KOPT-K1 (cell line): ENCODE results near the gene RNF166.
A peak's percentile ranks its signal among the peaks of the same experiment; 100 is the strongest.

Source experiments
- H3K27ac ChIP-seq: fragments of 200-600 bp; sonication (generic); 2 replicates; pipeline ENCODE4 v1.5.1; 2016; ENCODE audit warnings: antibody characterized with exemption, mild to moderate bottlenecking, low read depth, low read length; ENCODE audit not compliant: poor library complexity, severe bottlenecking
- H3K36me3 ChIP-seq: fragments of 200-600 bp; sonication (generic); 2 replicates; pipeline ENCODE4 v1.5.1; 2017; ENCODE audit warnings: antibody characterized with exemption, mild to moderate bottlenecking, low read length, moderate library complexity; ENCODE audit not compliant: insufficient read depth
- H3K9me3 ChIP-seq: fragments of 200-600 bp; sonication (generic); 2 replicates; pipeline ENCODE4 v1.5.1; 2017; ENCODE audit warnings: antibody characterized with exemption, low read length, mild to moderate bottlenecking; ENCODE audit not compliant: insufficient read depth, poor library complexity, severe bottlenecking

Gene RNF166

DNA sequence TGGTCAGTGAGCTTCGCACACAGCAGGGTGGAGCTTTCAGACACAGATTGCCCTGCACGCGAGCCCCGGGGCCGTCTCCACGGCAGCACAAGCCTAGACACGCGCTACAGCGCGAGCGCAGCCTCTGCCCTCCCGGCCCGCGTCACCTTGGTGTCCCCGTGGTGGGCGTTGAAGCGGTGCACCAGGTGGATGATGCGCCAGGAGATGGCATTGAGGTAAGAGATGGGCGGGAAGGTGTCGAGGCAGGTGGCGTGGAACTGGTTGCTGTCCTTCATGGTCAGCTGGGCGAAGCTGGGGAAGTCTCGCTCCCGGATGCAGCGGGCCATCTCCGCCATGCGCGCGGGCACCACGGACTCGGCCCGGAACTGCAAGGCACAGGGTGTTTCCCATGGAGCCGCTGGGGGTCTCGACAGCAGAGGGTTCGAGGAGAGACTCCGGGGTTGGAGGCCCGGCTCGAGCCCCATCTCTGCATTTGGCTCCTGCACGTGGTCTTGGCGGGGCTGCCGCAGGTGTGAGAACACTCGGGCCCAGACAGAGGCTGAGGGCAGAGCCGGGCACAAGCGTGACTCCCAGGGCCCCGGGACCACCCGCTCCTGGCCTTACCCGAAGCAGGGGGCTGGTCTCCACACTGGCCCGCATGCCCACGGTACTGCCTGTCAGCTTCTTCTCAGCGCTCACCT lies 51.0 kb downstream of the RNF166 start:
- Histone ChIP-seq H3K9me3 (no peaks in the 10 kb centered on the region), H3K27ac (no peak overlapping the region), H3K36me3 (peaks cover 80% of the 10 kb centered on the region)

DNA sequence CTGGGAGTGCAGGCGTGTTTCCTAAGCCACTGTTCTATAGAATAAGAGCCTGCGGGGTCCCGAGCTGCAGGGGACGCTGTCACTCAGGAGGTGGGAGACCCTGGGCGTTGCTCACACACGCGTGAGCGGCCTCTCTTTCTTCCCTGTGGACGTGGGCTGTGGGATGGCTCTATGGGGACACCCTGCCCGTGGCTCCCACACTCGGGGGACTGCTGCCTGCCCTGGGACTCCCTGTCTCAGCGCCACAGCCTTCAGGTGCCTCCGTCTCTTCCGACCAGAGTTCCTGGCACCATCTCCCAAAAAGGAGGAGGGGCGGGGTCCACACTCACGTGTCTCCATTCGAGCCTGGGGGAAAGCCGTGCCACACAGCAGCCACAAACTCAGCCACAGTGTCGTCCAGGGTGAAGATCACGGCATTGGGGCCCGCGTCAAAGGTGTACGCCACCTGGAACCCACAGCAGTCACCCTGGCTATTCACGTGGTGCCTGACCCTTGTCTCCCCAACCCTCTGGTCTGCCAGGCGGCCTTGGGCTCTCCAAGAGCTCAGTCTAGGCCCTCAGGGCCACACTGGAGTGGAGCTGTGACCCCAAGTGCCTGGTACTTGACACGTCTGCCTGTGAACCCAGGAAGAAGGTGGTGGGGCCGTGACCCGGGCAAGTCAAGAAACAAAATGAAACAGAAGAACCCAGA lies 51.7 kb downstream of the RNF166 start:
- H3K36me3 ChIP-seq, result peaks cover 76% of the 10 kb centered on the region

DNA sequence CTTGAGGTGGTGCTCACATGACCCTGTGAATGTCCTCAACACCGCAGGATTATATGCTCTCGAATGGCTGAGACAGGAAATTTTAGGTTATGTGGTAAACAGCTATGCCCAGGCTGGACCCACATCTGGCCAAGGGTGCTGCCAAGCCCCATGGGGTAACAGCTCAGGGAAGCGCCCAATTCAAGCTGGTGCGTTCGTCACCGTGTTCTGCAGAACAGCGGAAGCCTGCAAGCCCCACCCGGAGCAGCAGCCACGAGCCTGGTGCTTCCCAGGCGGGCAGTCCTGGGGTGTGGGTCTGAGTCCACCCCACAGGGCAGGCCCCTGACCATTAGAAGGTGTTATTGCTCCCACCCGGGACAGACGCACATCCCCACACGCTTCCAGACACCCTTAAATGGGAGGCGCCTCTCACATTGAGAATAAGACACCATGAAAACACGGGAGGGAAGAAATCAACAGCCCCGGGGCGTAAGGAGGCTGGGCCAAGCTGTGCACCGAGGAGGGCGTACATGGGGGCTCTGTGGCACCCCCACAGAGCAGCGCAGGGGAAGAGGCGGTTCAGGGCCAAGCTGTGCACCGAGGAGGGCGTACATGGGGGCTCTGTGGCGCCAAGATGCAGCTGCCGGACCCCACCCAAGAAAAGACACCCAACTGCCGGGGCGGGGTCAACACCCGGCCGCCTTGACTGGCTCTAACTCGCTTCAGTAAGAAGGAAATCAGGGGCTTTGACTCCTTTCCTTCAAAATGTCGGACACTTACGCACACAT lies 52.4 kb downstream of the RNF166 start:
- peaks cover 74% of the 10 kb centered on the region for H3K36me3 ChIP-seq
- H3K9me3 ChIP-seq, result no peaks in the 10 kb centered on the region
- no peak overlapping the region for H3K27ac ChIP-seq

More for the DNA sequence above, 51.7 kb downstream of the RNF166 start:
- Histone ChIP-seq H3K9me3 (no peaks in the 10 kb centered on the region), H3K27ac (no peak overlapping the region)

DNA sequence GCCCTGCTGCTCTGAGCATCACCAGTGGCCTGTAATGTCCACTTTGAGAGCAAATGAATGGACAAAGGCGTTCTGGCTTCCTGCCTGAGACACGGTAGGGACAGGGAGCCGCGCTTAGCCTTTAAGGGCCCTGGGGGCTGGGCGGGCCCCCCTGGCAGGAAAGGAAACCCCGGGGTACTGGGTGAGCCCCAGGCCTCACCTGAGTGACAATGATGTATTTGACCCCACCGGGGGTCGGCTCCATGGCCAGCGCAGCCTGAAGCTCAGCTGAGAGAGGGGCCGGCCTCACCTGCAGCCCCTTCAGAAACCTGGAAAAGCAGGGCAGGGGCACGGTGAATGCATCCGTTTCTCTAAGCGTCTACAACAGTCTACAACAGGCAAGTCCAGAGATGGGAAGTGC lies 53.1 kb downstream of the RNF166 start:
- H3K36me3 ChIP-seq, result peaks cover 69% of the 10 kb centered on the region
- H3K27ac ChIP-seq, result no peak overlapping the region
- no peaks in the 10 kb centered on the region for H3K9me3 ChIP-seq

DNA sequence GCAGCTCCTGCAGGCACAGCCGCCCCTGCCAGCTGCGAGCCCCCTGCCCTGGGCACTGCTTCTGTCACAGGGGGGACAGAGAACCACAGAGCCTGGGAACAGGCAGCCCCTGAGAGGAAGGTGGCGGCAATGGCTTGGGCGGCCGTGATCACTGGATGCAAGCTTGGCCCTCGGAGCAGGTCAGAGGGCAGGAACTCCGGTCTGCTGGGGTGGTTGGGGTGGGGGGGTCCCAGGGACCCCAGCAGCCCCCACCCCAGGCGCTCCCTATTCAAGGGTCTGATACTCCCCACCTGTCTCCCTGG lies 53.5 kb downstream of the RNF166 start:
- H3K27ac ChIP-seq, result no peak overlapping the region
- H3K36me3 ChIP-seq, result peaks cover 65% of the 10 kb centered on the region
- H3K9me3 ChIP-seq, result no peaks in the 10 kb centered on the region

DNA sequence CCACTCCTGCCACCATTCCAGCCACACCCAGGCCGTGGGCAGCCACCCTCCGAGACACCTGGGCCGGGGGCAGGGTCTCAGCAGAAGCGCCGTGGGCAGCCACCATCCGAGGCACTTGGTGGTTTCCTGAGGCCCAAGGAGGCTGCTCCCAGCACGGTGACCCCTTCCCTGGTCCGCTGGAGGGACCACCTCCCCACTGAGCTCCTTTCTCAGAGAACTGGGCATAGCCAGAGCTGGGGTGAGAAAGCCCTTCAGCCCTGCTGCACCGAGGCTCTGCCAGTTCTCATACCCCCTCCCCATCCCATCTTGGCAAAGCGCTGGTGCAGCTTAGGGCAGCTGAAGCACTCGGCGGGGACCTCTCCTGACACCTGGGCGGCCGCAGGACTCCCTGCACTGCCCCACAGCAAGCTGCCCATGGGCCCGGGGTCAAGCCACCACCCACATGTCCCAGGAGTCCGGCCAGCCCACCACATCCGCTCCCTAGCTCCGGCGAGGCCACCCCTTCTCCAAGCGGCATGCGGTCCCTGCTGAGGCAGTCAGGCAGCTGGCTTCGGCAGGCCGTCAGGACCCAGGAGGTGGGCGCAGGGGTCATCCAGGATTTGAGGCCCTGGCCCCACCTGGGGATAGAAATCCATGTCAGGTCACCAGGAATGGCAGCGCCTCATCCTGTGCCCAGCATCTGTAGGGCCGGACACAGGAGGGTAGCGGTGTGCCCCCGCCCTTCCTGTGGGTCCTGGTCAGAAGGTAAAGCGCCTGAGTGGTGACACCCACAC lies 54.0 kb downstream of the RNF166 start:
- Histone ChIP-seq H3K36me3 (peaks cover 59% of the 10 kb centered on the region), H3K27ac (no peak overlapping the region)

DNA sequence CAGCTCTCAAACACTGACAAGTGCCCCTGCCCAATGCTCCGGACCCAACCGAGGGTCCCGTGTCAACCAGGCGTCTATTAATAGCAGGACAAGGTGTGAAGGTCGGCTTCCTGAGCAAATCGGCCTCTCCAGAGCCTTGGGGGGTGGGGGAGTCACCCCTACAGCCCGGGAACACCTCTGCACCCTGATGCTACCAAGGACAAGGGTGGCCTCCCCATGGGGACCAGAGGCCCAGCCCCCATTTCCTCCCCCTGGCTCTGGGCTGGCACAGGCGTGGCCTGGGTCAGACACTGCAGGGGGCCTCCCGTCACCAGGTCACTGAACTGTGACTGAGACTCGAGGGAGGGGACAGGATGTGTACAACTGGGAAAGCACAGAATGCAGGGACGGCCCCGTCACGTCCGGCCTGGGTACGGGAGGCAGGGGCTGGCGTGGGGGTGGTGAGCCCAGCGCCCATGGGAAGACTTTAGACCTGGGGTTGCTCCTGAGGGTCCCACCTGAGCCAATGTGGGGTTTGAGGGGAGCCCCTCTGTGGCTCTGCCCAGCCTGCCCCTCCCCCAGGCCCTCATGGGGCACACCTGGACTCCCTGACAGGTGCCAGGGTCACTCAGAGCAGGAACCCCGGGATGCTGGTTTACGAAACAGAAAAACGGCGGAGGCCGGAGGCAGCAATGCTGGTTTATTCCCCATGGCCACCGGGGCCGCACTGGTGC lies 54.8 kb downstream of the RNF166 start:
- Histone ChIP-seq H3K9me3 (no peaks in the 10 kb centered on the region), H3K27ac (peak overlapping the region; percentile 82), H3K36me3 (peaks cover 58% of the 10 kb centered on the region)

More for the DNA sequence above, 54.0 kb downstream of the RNF166 start:
- H3K9me3 ChIP-seq, result no peaks in the 10 kb centered on the region

DNA sequence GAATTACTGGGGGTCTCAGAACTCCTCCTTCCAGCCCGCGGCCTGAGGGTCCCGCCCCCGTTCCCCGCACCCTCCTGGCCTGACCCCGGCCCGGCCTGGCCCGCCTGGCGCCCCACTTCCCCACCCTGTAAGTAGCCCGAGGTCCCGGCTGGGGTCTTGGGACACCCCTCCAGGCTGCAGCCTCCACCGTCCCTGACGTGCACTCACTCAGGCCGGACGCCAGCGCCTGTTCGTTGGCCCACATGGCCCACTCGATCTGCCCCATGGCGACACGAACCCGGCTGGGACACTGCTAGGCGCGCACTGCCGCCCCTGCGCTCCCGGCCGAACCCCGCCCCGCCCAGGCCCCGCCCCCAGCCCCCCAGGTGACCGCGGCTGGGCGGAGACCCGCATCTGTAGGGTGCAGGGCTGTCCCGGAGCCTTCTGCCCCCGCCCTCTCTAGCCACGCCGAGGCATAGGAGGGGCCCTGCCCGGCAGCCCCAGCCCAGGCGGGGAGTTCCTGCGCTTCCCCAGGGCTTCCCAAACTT lies 55.4 kb downstream of the RNF166 start, which contains the start of gene CYBA:
Gene CYBA, minus strand, starts transcription at position 305 of the 527 bp plus-strand sequence. Its CDS starts 40 bp downstream, at position 265.
- H3K9me3 ChIP-seq, result no peaks in the 10 kb centered on the region
- H3K36me3 ChIP-seq, result peaks cover 59% of the 10 kb centered on the region
- H3K27ac ChIP-seq, result peak within 1 kb of the TSS; percentile 82

DNA sequence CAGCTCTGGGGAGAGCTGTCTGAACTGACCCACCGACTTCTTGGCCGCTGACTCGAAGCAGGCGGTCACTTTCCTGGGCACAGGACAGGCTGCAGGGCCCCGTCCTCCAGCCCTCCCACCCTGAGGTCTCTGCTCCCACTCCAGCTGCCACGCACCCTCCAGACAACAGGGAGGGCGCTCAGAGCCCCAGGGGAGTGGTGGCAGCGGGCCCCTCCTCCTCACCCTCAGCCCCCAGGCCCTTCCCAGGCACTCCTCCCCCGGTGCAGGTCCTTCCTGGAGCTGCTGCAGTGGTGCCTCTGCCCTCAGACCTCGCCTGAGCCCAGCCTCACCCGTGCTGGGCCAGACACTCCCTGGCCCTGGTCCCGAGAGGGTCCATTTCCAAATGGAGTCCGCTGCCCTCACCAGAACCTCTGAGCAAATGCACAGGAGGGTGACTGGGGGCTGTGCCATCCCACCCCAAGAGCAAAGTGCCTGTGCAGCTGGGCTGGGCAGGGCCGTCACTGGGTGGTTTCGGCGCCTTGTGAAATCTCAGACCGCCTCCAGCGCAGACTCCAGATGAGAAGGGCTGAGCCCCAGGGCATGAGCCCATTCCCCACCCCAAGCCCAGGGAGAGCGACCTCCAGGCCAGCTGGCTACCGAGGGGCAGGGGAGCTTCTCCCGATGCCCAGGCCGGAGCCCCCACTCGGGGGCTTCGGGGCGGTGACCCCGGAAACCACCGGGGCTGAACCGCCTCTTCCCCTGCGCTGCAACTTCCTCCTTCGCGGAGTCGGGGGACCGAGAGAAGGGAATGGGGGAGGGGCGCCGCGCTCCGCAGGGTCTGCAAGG lies 56.1 kb downstream of the RNF166 start:
- Histone ChIP-seq H3K36me3 (peaks cover 59% of the 10 kb centered on the region), H3K9me3 (no peaks in the 10 kb centered on the region), H3K27ac (peak overlapping the region; percentile 82)

DNA sequence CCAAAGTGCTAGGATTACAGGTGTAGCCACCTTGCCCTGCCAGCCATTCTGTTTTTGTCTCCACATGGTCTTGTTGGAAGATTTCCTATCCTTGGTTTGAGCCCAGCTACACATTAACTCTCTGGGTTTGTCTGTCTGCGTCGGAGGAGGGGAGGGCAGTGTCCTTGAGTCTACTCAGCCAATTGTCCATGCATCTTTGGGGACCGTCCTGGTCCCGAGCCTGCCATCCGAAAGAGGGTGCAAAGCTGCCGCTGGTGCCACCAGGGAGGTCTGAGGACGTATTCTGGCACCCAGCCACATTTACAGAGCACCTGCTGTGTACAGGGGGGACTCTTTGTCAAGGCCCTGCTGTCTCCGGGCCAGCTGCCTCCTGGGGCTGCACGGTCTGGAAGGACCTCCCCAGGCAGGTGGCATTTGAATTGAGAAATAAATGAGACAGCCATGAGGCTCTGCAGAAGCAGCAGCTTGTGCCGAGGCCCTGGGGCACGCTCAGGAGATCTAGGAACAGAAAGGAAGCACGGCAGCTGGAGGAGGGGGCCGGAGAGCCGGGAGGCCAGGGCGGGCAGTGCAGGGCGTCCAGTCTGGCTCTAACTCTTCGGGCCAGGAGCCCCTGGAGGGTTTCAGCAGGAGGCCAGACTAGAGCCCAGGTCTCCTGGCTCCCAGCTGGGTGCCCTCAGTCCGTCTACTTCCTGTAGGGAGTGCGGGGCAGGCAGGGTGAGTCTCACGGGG lies 56.8 kb downstream of the RNF166 start:
- H3K36me3 ChIP-seq, result peaks cover 51% of the 10 kb centered on the region; the same call in 1 of the 2 replicates
- H3K27ac ChIP-seq, result peak overlapping the region; percentile 82
- H3K9me3 ChIP-seq, result no peaks in the 10 kb centered on the region

DNA sequence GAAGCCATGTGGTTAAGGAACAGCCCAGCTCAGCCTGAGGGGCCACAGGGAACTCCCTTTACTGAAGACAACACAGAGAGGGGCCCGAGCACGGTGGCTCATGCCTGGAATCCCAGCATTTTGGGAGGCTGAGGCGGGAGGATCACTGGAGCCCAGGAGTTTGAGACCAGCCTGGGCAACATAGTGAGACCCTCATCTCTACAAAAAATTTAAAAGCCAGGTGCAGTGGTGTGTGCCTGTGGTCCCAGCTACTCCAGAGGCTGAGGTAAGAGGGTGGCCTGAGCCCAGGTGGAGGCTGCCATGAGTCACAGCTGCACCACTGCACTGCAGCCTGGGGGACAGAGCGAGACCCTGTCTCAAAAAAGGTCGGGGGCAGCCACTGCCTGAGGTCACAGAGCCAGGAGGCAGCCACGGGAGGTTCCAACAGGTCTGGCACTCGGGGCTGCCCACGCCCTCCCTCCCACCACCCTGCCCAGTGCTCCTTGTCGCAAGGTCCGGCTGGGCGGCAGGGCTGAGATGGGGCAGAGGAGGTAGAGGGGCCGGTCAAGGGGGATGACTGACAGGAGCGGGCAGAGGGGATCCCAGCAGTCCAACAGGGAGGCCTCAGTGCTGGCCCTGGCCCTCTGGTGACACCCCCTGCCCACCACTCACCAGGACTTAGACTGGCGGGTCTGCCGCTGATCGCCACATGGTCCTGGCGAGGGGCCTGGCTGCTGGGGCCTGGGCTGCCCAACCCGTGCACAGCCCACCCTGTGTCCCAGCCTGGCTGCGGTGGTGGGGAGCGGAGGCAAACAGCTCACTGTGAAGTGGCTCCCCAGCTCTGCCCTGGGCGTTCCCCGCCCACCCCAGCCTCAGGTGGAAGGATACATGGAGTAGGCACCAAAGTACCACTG lies 58.8 kb downstream of the RNF166 start:
- no peak overlapping the region for H3K27ac ChIP-seq
- H3K9me3 ChIP-seq, result no peaks in the 10 kb centered on the region
- H3K36me3 ChIP-seq, result peaks cover 38% of the 10 kb centered on the region; the same call in 1 of the 2 replicates
